GM12878 (cell line): ENCODE measurements around the gene UBAP1L. TPM values are rescaled to one million over a fixed set of nuclear protein-coding genes. Genes with fewer than 3 reads are reported as not detected.

Experiments used
- ATAC-seq: fragments of 200-7000 bp; cut with Tn5 transposase; 3 replicates; pipeline ENCODE4 v1.9.1; 2020; ENCODE audit warnings: mild to moderate bottlenecking, moderate library complexity
- BruUV-seq: library from RNA; stranded (reverse); fragments of 400-500 nt; replicated peaks from 2 replicates; lab custom pipeline; 2021; lab: Mats Ljungman, UMichigan
- CTCF ChIA-PET: fragments of 300-600 bp; sonication (Branson Sonifier 250); formaldehyde crosslinking; extraction: SDS; loops from one replicate; lab custom pipeline; 2021; ENCODE audit warnings: inconsistent platforms; lab: Yijun Ruan, JAX
- POLR2A ChIA-PET: fragments of 350-600 bp; formaldehyde crosslinking; extraction: SDS; loops from one replicate; lab custom pipeline; 2021; ENCODE audit warnings: inconsistent platforms; lab: Charles Lee
- RAD21 ChIA-PET: fragments of 300-600 bp; sonication (Branson Sonifier 250); formaldehyde crosslinking; loops from one replicate; lab custom pipeline; 2023; ENCODE audit warnings: antibody characterized with exemption; ENCODE audit not compliant: unreplicated experiment; lab: Charles Lee
- SMC1A ChIA-PET: fragments of 300-600 bp; sonication (Branson Sonifier 250); formaldehyde crosslinking; loops from one replicate; lab custom pipeline; 2023; ENCODE audit not compliant: unreplicated experiment, uncharacterized antibody; lab: Charles Lee
- DNase-seq: peaks from one replicate; pipeline ENCODE4 v3.0.0-alpha.2; 2011; ENCODE audit warnings: low read depth, low spot score
- FAIRE-seq: peaks from 3 replicates; lab custom pipeline; 2011; peaks lifted over from hg19 to GRCh38; lab: Jason Lieb, UNC
- H2AFZ ChIP-seq: 2 replicates; pipeline ENCODE4 v1.6.0; 2011; ENCODE audit warnings: low read depth, low read length, control low read depth; ENCODE audit not compliant: control insufficient read depth
- H3K27ac ChIP-seq: 2 replicates; pipeline ENCODE4 v1.5.1; 2011; ENCODE audit warnings: control low read depth; ENCODE audit not compliant: control insufficient read depth, insufficient read depth
- H3K27me3 ChIP-seq, 2 experiments: replicated peaks in 1 of 2; 2 replicates each; pipeline versions ENCODE4 v1.6.0 to v1.6.1; 2011; ENCODE audit warnings: low read length in 1 of 2; ENCODE audit not compliant: control insufficient read depth in 2 of 2, insufficient read depth in 2 of 2
- H3K36me3 ChIP-seq, 2 experiments: 2 replicates each; pipeline ENCODE4 v1.5.1; 2011; ENCODE audit warnings: low read length in 1 of 2; ENCODE audit not compliant: control insufficient read depth in 2 of 2, insufficient read depth in 2 of 2
- H3K4me1 ChIP-seq: 2 replicates; pipeline ENCODE4 v1.6.1; 2011; ENCODE audit warnings: mild to moderate bottlenecking, low read length, moderate library complexity, mixed read lengths; ENCODE audit not compliant: control insufficient read depth, insufficient read depth
- H3K4me2 ChIP-seq: 2 replicates; pipeline ENCODE4 v1.6.0; 2011; ENCODE audit warnings: control low read depth; ENCODE audit not compliant: control insufficient read depth, insufficient read depth
- H3K4me3 ChIP-seq: fragments of 200-600 bp; sonication (generic); 2 replicates; pipeline ENCODE4 v1.5.1; 2016
- H3K79me2 ChIP-seq: 2 replicates; pipeline ENCODE4 v1.6.0; 2011; ENCODE audit warnings: low read length; ENCODE audit not compliant: control insufficient read depth, insufficient read depth
- H3K9ac ChIP-seq: 2 replicates; pipeline ENCODE4 v1.8.0; 2011; ENCODE audit warnings: low read length, control low read depth, mixed read lengths; ENCODE audit not compliant: control insufficient read depth, insufficient read depth
- H3K9me3 ChIP-seq: replicated peaks from 3 replicates; pipeline ENCODE4 v1.5.1; 2011; ENCODE audit warnings: mild to moderate bottlenecking, low read length; ENCODE audit not compliant: control insufficient read depth, insufficient read depth
- H4K20me1 ChIP-seq: 2 replicates; pipeline ENCODE4 v1.6.0; 2011; ENCODE audit not compliant: control insufficient read depth, insufficient read depth
- ATF2 ChIP-seq: IDR thresholded peaks from 2 replicates; pipeline ENCODE4 v1.6.1; 2012; ENCODE audit warnings: low read length, inconsistent platforms
- ATF7 ChIP-seq: fragments of 450-650 bp; IDR thresholded peaks from 2 replicates; pipeline ENCODE4 v1.6.1; 2016; ENCODE audit warnings: low read depth, mild to moderate bottlenecking
- CHD1 ChIP-seq: IDR thresholded peaks from 2 replicates; pipeline ENCODE4 v1.6.1; 2012; ENCODE audit warnings: low read depth, low read length, improper control_type of control experiment
- E4F1 ChIP-seq: fragments of 450-650 bp; IDR thresholded peaks from 2 replicates; pipeline ENCODE4 v1.6.1; 2018; ENCODE audit warnings: borderline replicate concordance, mild to moderate bottlenecking; ENCODE audit not compliant: partially characterized antibody
- EGR1 ChIP-seq, 2 experiments: IDR thresholded peaks; 1 replicate in 1 of 2; 2 replicates in 1 of 2; pipeline ENCODE4 v1.6.1; 2011 to 2012; ENCODE audit warnings: low read depth in 2 of 2, low read length in 2 of 2, borderline replicate concordance in 1 of 2, mild to moderate bottlenecking in 1 of 2, moderate library complexity in 1 of 2
- NBN ChIP-seq: fragments of 450-650 bp; IDR thresholded peaks from 2 replicates; pipeline ENCODE4 v1.6.1; 2016
- STAT3 ChIP-seq: IDR thresholded peaks from 2 replicates; pipeline ENCODE4 v1.6.1; 2011; ENCODE audit warnings: low read depth, low read length, improper control_type of control experiment
- TAF1 ChIP-seq: IDR thresholded peaks from 2 replicates; pipeline ENCODE4 v1.6.1; 2011; ENCODE audit warnings: mild to moderate bottlenecking, low read depth, low read length, borderline replicate concordance
- TBL1XR1 ChIP-seq: IDR thresholded peaks from 2 replicates; pipeline ENCODE4 v1.6.1; 2012; ENCODE audit warnings: low read depth, low read length, improper control_type of control experiment
- YY1 ChIP-seq: IDR thresholded peaks from 2 replicates; pipeline ENCODE4 v1.6.1; 2011; ENCODE audit warnings: low read depth, mild to moderate bottlenecking, low read length
- WGBS: methylation state at CpG from one replicate; pipeline ENCODE4 v1.1.6; 2016; ENCODE audit warnings: low lambda C conversion rate; ENCODE audit not compliant: insufficient replicate concordance, insufficient coverage; ENCODE audit errors: missing lambda C conversion rate; 5-methylcytosine and 5-hydroxymethylcytosine counted together
- in situ Hi-C: fragments of 300-500 bp; cut with MboI; formaldehyde crosslinking; loops from 9 replicates; pipeline ENCODE4 v1.14.3; 2018; ENCODE audit warnings: mixed read lengths
- intact Hi-C: fragments of 100-400 bp; cut with micrococcal nuclease; formaldehyde crosslinking; loops from one replicate; pipeline ENCODE4 v1.14.2; 2022; ENCODE audit not compliant: unreplicated experiment
- polyA plus RNA-seq, 11 experiments: library from polyadenylated mRNA; depleted of rRNA in 4 of 11; unstranded in 6 of 11; stranded (reverse) in 5 of 11; fragments of >200 nt; fragmentation: Nextera tagmentation in 4 of 11; fragmentation: Illumina TruSeq in 1 of 11; extraction: Ambion mirVana in 4 of 11; extraction: Trizol in 1 of 11; gene quantifications; 1 replicate in 1 of 11; 2 replicates in 10 of 11; pipeline versions ENCODE4 v1.2.1 to v1.2.3, GENCODE V29; 2011 to 2016; ENCODE audit warnings: inconsistent platforms in 2 of 11, missing spikeins in 2 of 11, low read depth in 1 of 11
- total RNA-seq, 4 experiments: library from RNA; depleted of rRNA in 3 of 4; stranded (reverse); fragments of >200 nt in 3 of 4; fragmentation: Illumina TruSeq in 1 of 4; extraction: Trizol in 1 of 4; gene quantifications; 2 replicates each; pipeline versions ENCODE4 v1.2.1 to v1.2.3, GENCODE V29; 2013 to 2021
- TF ChIP-seq, protein P1 (sequence below): fragments of 450-650 bp; IDR thresholded peaks from 2 replicates; pipeline ENCODE4 v1.6.1; 2016; ENCODE audit warnings: mild to moderate bottlenecking

Gene UBAP1L
- total and polyA plus RNA-seq, 10 of the 15 experiments (the other 5 are each of a cell fraction or from before 2014, with no cell fraction given) = 0.03 to 2.6 (median 1.0) TPM

DNA sequence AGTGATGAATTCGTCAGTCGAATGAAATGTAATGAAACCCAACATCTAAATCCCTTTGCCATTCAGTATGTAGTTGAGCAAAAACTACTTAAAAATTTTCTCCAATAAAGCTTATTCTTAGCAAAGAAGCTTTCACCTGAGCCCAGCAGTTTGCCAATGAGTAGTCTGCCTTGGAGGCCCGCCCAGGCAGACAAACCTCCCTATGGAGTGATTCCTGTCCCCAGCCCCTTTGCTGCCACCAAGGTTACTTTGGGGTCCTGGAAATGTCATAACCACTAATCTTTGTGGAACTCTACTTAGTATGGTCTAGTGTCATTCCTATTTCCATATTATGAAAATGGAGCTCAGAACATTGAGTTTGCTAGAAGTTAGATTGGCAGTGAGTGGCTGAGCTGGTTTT is 12.1 kb downstream of the UBAP1L start:
- CTCF ChIA-PET = interaction anchor here (0.7 to 1.8 kb wide), 6 partner anchors 13 to 105 kb away, joined by 3 to 9 read pairs (median 4); no protein-coding TSS in a partner anchor
- no peak for FAIRE-seq
- POLR2A ChIA-PET = no interaction called here

More for the DNA sequence above, 12.1 kb downstream of the UBAP1L start:
- Histone ChIP-seq H3K4me1 (no peaks in the 10 kb centered on the region), H2AFZ (no peak overlapping the region), H3K9ac (no peak overlapping the region), H4K20me1 (no peaks in the 10 kb centered on the region), H3K9me3 (no peaks in the 10 kb centered on the region), H3K27ac (no peak overlapping the region), H3K4me3 (no peak overlapping the region), H3K4me2 (no peak overlapping the region), H3K27me3 (no peaks in the 10 kb centered on the region), H3K36me3 (peaks cover 3 to 11% of the 10 kb centered on the region in 2 experiments; a peak in 3 of 4 replicates), H3K79me2 (no peaks in the 10 kb centered on the region)
- ATAC-seq (no peak), DNase-seq (no peak)
- in situ Hi-C loops (no loop called here), intact Hi-C loops (no loop called here)
- TF ChIP-seq TBL1XR1 (no peak), TAF1 (no peak), CHD1 (no peak), STAT3 (no peak), YY1 (no peak), ATF2 (no peak), NBN (no peak), E4F1 (no peak), EGR1 (IDR thresholded peaks at IDR 0.05; ENCODE audit: borderline replicate concordance in 1 of 2, low read depth in 2 of 2, low read length in 2 of 2) (no peak), ATF7 (no peak)
- TF ChIP-seq, protein P1, sequence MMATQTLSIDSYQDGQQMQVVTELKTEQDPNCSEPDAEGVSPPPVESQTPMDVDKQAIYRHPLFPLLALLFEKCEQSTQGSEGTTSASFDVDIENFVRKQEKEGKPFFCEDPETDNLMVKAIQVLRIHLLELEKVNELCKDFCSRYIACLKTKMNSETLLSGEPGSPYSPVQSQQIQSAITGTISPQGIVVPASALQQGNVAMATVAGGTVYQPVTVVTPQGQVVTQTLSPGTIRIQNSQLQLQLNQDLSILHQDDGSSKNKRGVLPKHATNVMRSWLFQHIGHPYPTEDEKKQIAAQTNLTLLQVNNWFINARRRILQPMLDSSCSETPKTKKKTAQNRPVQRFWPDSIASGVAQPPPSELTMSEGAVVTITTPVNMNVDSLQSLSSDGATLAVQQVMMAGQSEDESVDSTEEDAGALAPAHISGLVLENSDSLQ = no peak
- WGBS = 92% methylated on average over 3 of the region's 3 CpGs
- no TSS peak for BruUV-seq
- ChIA-PET SMC1A (interaction anchor here (0.7 to 1.3 kb wide), 5 partner anchors 40 to 372 kb away, joined by 3 to 4 read pairs (median 3); no protein-coding TSS in a partner anchor), RAD21 (interaction anchor here (1.2 kb wide), 1 partner anchor 69 kb away, joined by 4 read pairs; no protein-coding TSS in a partner anchor)
